Fibroblast of villous mesenchyme (primary cell): Measurements from ENCODE around the gene TMEM200A. TPM values are rescaled to one million over a fixed set of nuclear protein-coding genes. Genes with fewer than 3 reads are reported as not detected.

Source experiments
- DNase-seq: peaks from one replicate; pipeline ENCODE4 v3.0.0-alpha.2; 2010; ENCODE audit warnings: low read depth
- H3K4me3 ChIP-seq: 2 replicates; pipeline ENCODE4 v1.5.1; 2011; ENCODE audit warnings: low read depth, mild to moderate bottlenecking, low read length
- CTCF ChIP-seq: IDR thresholded peaks from 2 replicates; pipeline ENCODE4 v1.5.1; 2012; ENCODE audit warnings: low read depth, mild to moderate bottlenecking, low read length; ENCODE audit not compliant: insufficient read depth
- total RNA-seq: library from RNA; depleted of rRNA; stranded (reverse); fragments of >200 nt; gene quantifications from 2 replicates; pipeline ENCODE4 v1.2.3, GENCODE V29; 2012

The TMEM200A gene
- total RNA-seq, 1 donor: 43.6 TPM

GRCh38 chr6:130452336-130452735 lies 86.5 kb downstream of the TMEM200A start:
- no peak overlapping the region for H3K4me3 ChIP-seq
- no peak for DNase-seq
- TF ChIP-seq CTCF: no peak

- no peak for DNase-seq
- TF ChIP-seq CTCF: no peak
- no peak overlapping the region for H3K4me3 ChIP-seq
Measured at GRCh38 chr6:130453230-130453629, 87.4 kb downstream of the TMEM200A start.

- DNase-seq: peak; percentile 25
- no peak overlapping the region for H3K4me3 ChIP-seq
- TF ChIP-seq CTCF: peak; percentile 40
Measured at GRCh38 chr6:130457605-130458004, 91.8 kb downstream of the TMEM200A start.

- TF ChIP-seq CTCF: no peak
- no peak for DNase-seq
- no peak overlapping the region for H3K4me3 ChIP-seq
Measured at GRCh38 chr6:130459316-130459715, 93.5 kb downstream of the TMEM200A start.

- DNase-seq: no peak
- H3K4me3 ChIP-seq: no peak overlapping the region
- no peak for TF ChIP-seq CTCF
Measured at GRCh38 chr6:130460934-130461333, 95.1 kb downstream of the TMEM200A start.

- DNase-seq: no peak
- H3K4me3 ChIP-seq: no peak overlapping the region
Measured at GRCh38 chr6:130466052-130466747, 100.4 kb downstream of the TMEM200A start.

More at GRCh38 chr6:130466052-130466747, 100.4 kb downstream of the TMEM200A start:
- no peak for TF ChIP-seq CTCF
